MG63 (cell line): Measurements from ENCODE around the gene ATP1B1. TPM values are rescaled to one million over a fixed set of nuclear protein-coding genes. Genes with fewer than 3 reads are reported as not detected.
A peak's percentile ranks its signal among the peaks of the same experiment; 100 is the strongest.

Source experiments
- DNase-seq: peaks from one replicate; pipeline ENCODE4 v3.0.0-alpha.2; 2020
- H3K27me3 ChIP-seq: fragments of 250-450 bp; sonication (Bioruptor Pico); 2 replicates; pipeline ENCODE4 v1.5.1; 2020; ENCODE audit warnings: mild to moderate bottlenecking, moderate library complexity
- H3K36me3 ChIP-seq: fragments of 250-450 bp; sonication (Bioruptor Pico); 2 replicates; pipeline ENCODE4 v1.5.1; 2020; ENCODE audit warnings: mild to moderate bottlenecking, moderate library complexity
- H3K4me3 ChIP-seq: fragments of 250-450 bp; sonication (Bioruptor Pico); 2 replicates; pipeline ENCODE4 v1.5.1; 2020; ENCODE audit warnings: mild to moderate bottlenecking, moderate library complexity
- H3K9me3 ChIP-seq: fragments of 250-450 bp; sonication (Bioruptor Pico); 2 replicates; pipeline ENCODE4 v1.5.1; 2020; ENCODE audit warnings: mild to moderate bottlenecking, moderate library complexity
- total RNA-seq: library from RNA; depleted of rRNA; stranded (reverse); fragments of >200 nt; shearing (Covaris generic); gene quantifications from 2 replicates; pipeline ENCODE4 v1.2.3, GENCODE V29; 2014; ENCODE audit warnings: low replicate concordance

ATP1B1 gene
- total RNA-seq, 1 experiment from 2014 or later = 3.7 TPM

DNA sequence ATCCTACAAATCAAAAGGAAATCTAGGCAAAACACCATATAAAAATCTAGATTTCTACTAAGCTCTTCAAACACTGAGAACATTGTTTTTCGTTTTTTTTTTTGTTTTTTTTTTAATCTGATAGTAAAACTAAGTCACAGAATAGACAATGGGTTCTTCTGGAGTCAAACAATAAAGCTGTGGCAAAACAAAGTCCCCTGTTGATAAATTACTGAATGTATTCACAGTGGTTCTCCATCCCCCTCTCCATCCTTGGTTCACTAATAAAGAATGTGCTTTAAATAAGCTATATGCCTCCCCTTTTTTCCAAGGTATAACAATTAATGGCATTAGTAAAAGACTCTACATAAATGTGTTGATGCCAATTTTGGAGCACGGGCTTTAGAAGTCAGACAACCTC, 16.7 kb upstream of the ATP1B1 start:
- H3K27me3 ChIP-seq = no peaks in the 10 kb centered on the region
- no peaks in the 10 kb centered on the region for H3K36me3 ChIP-seq
- no peak for DNase-seq
- no peaks in the 10 kb centered on the region for H3K9me3 ChIP-seq
- no peak overlapping the region for H3K4me3 ChIP-seq

DNA sequence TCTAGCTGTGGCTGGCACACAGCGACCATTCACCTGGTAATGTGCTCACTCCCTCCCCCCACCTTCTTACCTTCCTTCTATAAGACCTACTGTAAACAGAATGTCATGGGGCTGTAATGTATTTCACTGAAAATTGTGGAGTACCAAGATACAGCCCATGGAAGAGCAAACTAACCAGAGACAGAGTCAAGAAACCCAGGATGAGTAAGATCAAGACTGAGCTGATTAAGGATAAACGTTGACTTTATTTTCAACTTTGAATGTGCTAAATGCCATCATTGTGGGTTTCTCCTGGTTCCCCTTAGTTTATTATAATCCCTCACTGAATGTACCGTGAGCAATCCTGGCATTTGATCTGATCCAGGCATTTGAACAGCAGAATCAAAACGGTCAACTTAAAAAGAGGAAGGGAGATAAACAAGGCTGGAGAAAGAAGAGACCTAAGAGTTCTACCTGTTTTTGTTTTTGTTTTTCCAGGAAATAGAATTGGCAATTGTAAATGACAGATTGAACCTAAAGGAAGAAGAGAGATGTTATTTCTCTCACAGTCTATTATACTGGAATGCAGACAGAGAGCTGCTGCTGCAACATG, 16.1 kb upstream of the ATP1B1 start:
- Histone ChIP-seq H3K27me3 (no peaks in the 10 kb centered on the region), H3K4me3 (no peak overlapping the region), H3K36me3 (no peaks in the 10 kb centered on the region), H3K9me3 (no peaks in the 10 kb centered on the region)
- DNase-seq = no peak

DNA sequence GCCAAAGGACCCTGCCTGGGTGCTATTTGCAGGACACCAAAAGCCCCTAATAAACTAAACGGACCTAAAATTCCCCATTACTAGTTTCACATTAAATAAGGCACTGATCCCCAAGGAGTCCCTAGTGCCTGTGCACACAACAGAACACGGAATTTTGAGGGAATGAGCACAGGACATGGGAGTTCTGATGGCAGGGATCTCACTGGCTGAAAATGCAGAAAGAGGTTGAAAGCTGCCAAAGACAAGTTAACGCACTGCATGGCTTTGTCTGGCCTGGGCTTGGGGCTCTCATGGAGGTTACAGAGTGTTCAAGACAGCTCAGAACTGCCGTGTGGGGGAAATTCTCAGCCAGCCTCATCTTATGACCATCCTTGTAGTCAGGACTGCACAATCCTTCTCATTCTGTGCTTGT, 15.6 kb upstream of the ATP1B1 start:
- H3K9me3 ChIP-seq = no peaks in the 10 kb centered on the region
- no peaks in the 10 kb centered on the region for H3K36me3 ChIP-seq
- no peak for DNase-seq
- H3K27me3 ChIP-seq = no peaks in the 10 kb centered on the region
- no peak overlapping the region for H3K4me3 ChIP-seq

DNA sequence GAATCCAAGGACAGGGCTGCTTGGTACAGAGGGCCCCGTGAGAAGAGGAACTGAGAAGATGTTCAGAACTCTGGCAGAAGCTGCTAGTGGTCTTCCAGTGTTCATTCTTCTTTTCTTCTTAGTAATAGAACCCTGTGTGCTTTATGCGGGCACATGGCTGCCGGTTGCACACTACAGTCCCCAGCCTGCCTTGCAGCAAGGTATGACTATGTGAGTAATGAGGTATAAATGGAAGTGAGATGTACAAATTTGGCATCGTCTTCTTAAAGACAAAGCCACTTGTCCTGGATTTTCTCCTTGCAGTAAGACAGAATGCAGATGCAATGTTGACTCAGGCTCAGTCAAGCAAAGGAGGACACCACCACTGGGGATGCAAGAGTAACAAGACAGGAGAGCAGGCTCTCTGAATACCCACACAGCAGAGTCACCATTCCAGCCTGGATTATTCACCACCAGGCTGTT, 15.0 kb upstream of the ATP1B1 start:
- H3K9me3 ChIP-seq = no peaks in the 10 kb centered on the region
- H3K27me3 ChIP-seq = no peaks in the 10 kb centered on the region
- no peak for DNase-seq
- no peak overlapping the region for H3K4me3 ChIP-seq
- no peaks in the 10 kb centered on the region for H3K36me3 ChIP-seq

DNA sequence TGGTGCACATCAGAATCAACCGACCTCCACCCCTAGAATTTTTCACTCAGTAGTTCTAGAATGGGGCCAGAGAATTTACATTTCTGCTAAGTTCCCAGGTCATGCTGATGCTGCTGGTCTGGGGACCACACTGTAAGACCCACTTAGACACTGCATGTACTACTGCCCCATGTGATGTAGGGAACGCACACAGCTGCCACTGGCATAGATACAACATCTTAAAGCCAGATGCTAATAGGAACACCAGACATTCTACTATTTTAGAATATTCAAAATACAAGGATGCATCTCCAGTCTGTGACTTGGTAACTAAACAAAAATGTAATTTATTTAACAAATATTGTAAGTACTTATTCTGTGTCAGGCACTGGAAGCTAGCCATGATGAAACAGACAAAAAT, 14.1 kb upstream of the ATP1B1 start:
- no peak for DNase-seq
- no peak overlapping the region for H3K4me3 ChIP-seq
- H3K36me3 ChIP-seq = no peaks in the 10 kb centered on the region
- H3K27me3 ChIP-seq = no peaks in the 10 kb centered on the region
- no peaks in the 10 kb centered on the region for H3K9me3 ChIP-seq

DNA sequence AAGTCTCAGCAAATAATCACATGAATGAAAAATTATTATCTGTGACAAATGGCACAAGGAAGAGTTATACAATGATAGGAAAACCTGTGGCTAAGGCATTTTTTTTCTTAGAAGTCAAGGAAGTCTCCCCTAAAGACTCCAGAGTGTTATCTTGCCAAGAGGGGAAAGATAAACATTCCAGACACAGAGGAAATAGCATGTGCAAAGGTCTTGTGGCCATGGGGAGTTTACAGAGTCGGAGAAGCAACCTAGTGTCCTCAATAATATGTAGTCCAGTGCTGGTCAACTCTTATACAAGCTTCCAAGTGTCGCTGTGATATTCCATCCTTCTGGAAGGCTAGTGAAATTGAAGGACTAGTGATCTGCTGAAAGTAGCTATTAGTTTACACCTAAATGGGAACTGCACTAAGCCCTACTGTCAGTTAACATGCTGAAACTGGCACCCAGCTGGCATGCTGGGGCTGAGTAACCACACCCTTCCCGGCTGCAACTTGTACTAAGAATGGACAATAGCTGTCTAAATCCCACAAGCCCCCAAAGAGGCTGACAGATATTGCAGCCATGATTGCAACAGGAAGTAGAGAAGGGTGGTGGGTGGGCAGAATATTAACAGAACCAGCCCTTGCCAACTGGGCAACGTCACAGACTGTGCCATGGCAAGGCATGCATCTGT, 11.5 kb upstream of the ATP1B1 start:
- no peaks in the 10 kb centered on the region for H3K36me3 ChIP-seq
- DNase-seq = no peak
- H3K9me3 ChIP-seq = no peaks in the 10 kb centered on the region
- H3K4me3 ChIP-seq = no peak overlapping the region
- H3K27me3 ChIP-seq = no peaks in the 10 kb centered on the region

DNA sequence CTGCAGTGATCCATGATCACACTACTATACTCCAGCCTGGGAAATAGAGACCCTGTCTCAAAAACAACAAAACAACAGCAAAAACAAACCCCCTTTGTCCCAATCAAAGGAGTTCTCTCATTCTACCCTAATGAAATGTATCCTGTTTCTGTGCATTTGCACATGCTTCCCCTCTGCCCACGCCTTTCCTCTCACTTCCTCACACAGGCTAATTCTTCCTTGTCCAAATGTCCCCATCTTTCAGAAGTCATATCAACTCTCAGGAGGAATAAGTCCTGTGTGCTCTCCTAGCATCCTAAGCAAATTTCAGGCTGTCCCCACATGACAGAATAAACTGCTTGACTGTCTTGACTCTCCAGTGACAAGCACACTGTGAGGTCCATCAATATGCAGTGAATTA, 8.1 kb upstream of the ATP1B1 start:
- H3K9me3 ChIP-seq = no peaks in the 10 kb centered on the region
- DNase-seq = no peak
- H3K36me3 ChIP-seq = no peaks in the 10 kb centered on the region
- no peaks in the 10 kb centered on the region; the same call in 1 of the 2 replicates for H3K27me3 ChIP-seq
- no peak overlapping the region for H3K4me3 ChIP-seq

DNA sequence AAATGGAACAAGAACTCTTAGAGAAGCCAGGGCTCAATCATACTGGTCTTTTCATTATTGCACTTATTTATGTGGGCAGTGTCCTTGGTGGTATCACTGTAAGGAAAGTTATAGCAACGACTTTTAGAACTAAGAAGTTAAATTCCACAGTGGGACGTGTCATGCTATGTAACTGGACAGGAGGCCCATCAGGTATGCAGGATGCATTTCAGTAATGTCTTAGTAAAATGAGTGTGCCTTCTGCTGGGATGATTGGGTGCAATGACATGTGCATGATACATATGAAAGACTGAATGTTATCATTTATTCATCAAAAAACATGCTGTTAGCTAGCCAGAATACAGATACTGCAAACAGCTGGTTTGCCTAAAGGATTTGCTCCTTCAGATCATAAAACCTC, 6.9 kb upstream of the ATP1B1 start:
- no peaks in the 10 kb centered on the region for H3K36me3 ChIP-seq
- H3K4me3 ChIP-seq = no peak overlapping the region
- H3K27me3 ChIP-seq = peaks cover 4% of the 10 kb centered on the region
- H3K9me3 ChIP-seq = no peaks in the 10 kb centered on the region
- DNase-seq = no peak

DNA sequence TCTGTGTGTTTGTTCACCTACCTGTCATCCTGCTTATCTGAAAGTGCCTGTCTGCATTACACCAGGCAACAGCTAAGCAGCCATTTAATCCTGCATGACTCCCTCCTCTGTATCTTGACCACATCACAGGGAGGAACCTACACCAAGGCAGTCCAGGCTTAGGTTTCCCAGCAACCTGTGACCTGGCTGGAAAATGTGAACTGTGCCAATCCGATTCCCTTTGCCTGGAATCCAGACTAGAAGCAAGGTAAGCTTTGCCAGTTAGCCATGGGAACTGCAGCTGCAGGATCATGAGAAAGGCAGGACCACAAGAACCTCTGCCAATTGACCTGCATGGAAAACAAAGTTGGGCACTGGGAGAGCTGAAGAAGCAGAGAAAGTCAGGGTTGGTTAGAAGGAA, 6.3 kb upstream of the ATP1B1 start:
- Histone ChIP-seq H3K27me3 (peaks cover 11% of the 10 kb centered on the region), H3K4me3 (no peak overlapping the region), H3K9me3 (no peaks in the 10 kb centered on the region), H3K36me3 (no peaks in the 10 kb centered on the region)
- no peak for DNase-seq

DNA sequence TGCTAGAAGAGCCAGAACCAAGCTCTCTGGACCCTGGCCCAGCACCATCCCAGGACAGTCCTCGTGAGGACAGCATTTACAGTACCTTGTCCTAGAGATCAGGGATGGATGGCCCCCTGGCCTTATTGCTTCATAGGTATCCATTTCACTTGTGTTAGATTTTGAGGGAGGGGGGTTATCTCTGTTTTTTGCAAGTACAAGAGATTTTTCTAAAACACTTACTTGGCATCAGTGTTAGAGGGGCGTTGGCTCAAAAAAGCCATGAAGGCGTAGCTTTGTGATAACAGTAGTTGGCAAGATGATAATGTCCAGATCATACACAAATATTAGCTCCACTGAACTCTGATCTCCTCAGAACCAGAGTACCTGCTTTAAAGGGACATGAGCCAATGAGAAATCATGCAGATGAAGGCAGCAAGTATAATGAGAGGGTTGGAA, 5.8 kb upstream of the ATP1B1 start:
- Histone ChIP-seq H3K4me3 (no peak overlapping the region), H3K9me3 (no peaks in the 10 kb centered on the region), H3K36me3 (no peaks in the 10 kb centered on the region), H3K27me3 (peaks cover 15% of the 10 kb centered on the region)
- DNase-seq = no peak

DNA sequence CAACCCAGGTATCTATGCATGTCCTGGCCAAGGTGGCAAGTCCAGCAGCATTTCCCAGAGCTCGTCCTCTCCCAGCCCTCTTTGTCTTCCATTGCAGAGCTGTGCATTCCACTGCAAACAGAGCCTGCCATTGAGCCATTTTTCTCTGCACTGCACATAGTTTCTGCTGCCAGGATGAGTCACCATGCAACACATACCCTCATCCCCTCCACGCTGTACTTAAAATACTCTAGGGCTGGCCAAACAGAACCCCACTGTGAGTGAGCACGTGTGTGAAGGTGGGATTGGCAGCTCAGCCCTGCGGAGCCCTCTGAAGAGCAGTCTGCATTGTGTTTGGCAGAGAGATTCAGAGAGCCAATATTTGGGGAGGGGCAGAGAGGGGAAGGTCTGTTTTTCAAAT, 3.9 kb upstream of the ATP1B1 start:
- Histone ChIP-seq H3K36me3 (no peaks in the 10 kb centered on the region), H3K9me3 (no peaks in the 10 kb centered on the region), H3K4me3 (no peak overlapping the region), H3K27me3 (peaks cover 17% of the 10 kb centered on the region)
- peak; percentile 85 for DNase-seq

DNA sequence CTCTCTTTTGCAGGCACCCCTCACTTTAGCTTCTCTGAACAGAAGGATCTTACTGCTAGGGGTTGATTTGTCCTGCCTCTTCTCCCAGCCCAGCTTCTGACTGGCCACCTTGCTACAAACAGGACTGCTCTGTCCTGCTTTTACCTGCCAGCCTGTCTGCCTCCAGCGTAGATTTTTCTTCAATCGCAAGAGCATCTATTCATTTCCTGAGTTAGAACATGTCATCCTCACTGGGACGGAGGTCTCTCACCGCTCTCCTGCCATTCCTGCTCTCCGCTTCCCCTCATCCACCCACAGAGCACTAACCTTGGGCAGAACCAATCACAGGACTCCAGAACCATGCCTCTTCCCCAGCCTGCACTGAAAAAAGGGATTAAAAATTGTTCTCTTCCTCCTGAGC, 3.5 kb upstream of the ATP1B1 start:
- H3K4me3 ChIP-seq = no peak overlapping the region
- peaks cover 17% of the 10 kb centered on the region for H3K27me3 ChIP-seq
- no peaks in the 10 kb centered on the region for H3K36me3 ChIP-seq
- H3K9me3 ChIP-seq = no peaks in the 10 kb centered on the region
- DNase-seq = no peak

DNA sequence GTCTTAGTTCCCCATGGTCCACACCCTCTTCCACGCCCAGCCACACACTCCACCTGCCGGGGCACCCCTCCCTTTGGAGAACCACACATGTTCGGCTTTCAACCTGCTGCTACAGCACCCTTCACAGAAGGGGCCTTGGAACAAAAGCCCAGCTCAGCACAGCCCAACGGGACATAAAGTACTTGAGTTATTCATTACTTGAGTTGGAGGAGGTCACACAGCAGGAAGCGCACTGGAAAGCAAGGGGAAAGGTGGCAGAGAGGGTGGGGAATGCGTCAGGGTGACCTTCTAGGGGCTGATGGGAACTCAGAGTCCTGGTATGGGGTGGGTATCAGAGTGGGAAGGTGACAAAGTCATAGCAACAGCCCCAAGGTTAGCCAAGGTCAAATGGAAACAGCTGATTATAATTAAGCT, 3.0 kb upstream of the ATP1B1 start:
- Histone ChIP-seq H3K36me3 (no peaks in the 10 kb centered on the region), H3K27me3 (peaks cover 17% of the 10 kb centered on the region)
- DNase-seq = no peak

DNA sequence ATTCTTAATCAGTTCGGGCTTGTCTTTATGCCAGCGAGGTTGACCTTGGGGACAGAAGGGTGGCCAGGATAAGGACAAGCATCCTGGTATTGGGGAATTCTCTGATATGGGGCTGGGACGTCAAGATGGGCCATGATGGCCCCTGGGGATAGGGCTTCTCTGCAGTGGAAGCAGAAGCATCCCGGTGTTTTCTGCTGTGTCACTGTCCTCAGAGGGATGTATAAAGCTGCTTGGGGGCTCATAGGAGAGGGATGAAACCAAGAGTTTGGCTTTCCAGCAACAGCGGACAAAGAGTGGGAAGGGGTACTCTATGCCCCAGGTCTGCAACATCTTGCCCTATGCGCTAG, 1.4 kb upstream of the ATP1B1 start:
- Histone ChIP-seq H3K4me3 (no peak overlapping the region; the same call in 1 of the 2 replicates), H3K9me3 (no peaks in the 10 kb centered on the region), H3K36me3 (no peaks in the 10 kb centered on the region), H3K27me3 (peaks cover 17% of the 10 kb centered on the region)
- no peak for DNase-seq

More for the DNA sequence above, 3.0 kb upstream of the ATP1B1 start:
- Histone ChIP-seq H3K4me3 (no peak overlapping the region), H3K9me3 (no peaks in the 10 kb centered on the region)

DNA sequence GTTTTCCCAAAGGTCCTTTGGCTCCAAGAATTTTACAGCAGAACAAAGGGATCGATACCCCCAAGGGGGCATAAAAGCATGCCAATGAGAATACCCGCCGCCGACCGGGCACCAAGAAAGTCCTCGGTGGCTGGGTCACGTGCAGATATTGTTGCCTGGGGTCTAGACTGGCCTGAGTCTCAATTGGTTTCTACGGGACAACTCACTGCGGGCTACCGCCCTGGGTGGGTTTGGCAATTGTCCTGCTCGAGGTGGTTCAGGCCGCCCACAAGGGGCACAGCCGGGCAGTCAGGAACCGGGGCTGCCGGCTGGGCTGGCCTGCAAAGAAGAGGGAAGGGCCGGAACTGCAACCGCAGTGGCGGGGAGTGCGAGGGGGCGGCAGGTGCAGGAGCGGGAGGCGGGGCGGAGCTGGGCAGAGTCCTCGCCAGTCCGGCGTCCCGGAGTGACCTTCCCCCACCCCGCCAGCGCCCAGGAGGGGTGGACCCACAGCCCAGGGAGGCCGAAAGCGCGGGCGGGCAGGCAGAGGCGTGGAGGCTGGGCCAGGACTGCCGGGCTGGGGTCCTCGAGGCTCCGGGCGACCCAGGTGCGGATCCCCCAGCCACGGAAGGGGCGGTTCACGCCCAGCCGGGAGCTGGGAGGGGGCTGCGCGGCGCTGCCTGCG, 926 bp upstream of the ATP1B1 start:
- peak overlapping the region; percentile 89 for H3K4me3 ChIP-seq
- peak; percentile 68 for DNase-seq
- no peaks in the 10 kb centered on the region for H3K36me3 ChIP-seq
- no peaks in the 10 kb centered on the region for H3K9me3 ChIP-seq
- H3K27me3 ChIP-seq = peaks cover 17% of the 10 kb centered on the region

DNA sequence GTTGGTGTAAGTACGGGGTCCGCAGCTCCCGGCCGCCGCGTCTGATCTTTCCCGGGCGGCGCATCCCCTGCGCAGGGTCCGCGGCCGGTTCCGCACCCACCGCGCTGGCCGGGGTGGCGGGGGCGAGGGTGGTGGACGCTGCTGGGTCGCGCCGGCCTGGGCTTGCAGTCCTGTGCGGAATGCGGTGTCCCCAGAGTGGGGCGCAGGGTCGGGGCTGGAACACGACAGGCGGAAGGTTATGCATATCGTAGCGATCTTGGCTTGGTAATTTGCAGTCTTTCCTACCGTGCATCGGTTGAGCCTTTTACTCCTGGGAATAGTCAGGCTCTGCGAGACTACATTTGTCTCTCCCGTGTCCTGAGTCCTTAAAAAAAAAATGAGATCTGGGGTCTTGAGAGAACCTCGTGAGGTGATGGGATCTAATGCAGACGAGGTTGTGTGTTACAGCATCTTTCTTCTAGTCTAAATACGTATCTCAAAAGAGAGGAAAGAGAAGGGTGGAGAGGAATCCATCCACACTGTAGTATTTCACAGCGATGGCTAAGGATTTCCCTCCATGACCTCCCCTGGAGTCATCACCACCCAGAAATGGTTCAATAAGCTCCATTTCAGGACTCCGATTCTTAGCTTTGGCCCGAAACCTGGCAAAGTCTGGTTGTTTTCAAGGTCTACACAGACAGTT, 572 bp downstream of the ATP1B1 start:
- DNase-seq = no peak
- Histone ChIP-seq H3K4me3 (peak overlapping the region; percentile 89), H3K36me3 (no peaks in the 10 kb centered on the region; the same call in 1 of the 2 replicates), H3K9me3 (no peaks in the 10 kb centered on the region), H3K27me3 (peaks cover 17% of the 10 kb centered on the region)

DNA sequence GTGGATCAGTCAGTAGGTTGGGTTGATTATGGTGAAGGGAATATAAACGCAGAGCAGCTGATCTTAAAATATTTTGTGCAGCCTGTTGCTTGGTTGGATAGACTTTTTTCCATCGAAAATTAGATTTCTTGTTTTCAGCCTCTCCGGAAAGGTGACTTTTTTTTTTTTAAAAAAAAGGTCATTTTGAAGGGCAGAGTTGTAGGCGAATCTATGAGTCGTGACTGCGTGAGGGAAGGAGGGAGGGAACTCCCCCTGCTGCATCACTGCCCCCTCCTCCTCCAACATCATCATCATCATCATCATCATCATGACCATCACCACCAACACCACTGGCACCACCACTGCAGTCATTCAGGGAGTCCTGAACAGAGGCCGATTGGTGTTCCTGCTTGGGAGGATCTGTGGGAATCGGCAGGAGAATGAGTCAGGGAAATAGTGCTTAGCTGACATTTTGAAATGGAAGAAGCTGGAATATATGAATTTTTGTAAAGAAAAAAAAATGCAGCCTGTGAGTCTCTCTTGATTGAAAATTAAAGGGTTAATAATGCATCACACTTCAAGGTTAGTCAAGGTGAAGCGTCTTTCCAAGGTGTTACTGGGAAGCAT, 1.2 kb downstream of the ATP1B1 start:
- H3K4me3 ChIP-seq = peak overlapping the region; percentile 89
- H3K27me3 ChIP-seq = peaks cover 17% of the 10 kb centered on the region
- no peaks in the 10 kb centered on the region; the same call in 1 of the 2 replicates for H3K36me3 ChIP-seq
- DNase-seq = no peak
- no peaks in the 10 kb centered on the region for H3K9me3 ChIP-seq
